Muscle layer of duodenum (tissue), 2 donors: ENCODE data around the gene AHDC1.
"Not testable (repeated sequence)": the region's sequence is repeated elsewhere in the genome, so short reads cannot be mapped to it uniquely, and the experiment has no call there.

Source experiments
- H3K27ac ChIP-seq: one replicate; pipeline ENCODE4 v1.7.0; 2013; ENCODE audit warnings: mild to moderate bottlenecking, low read length
- H3K27me3 ChIP-seq: one replicate; pipeline ENCODE4 v1.7.0; 2013; ENCODE audit warnings: low read depth, mild to moderate bottlenecking, control low read depth, low read length
- H3K36me3 ChIP-seq, 2 donors: one replicate each; pipeline ENCODE4 v1.7.0; 2013; ENCODE audit warnings: low read length in 2 of 2, control low read depth in 1 of 2, mild to moderate bottlenecking in 1 of 2; ENCODE audit not compliant: insufficient read depth in 2 of 2, control insufficient read depth in 1 of 2
- H3K4me1 ChIP-seq, 2 donors: one replicate each; pipeline ENCODE4 v1.7.0; 2013; ENCODE audit warnings: low read length in 2 of 2, mild to moderate bottlenecking in 2 of 2, control low read depth in 1 of 2, moderate library complexity in 1 of 2; ENCODE audit not compliant: insufficient read depth in 2 of 2, control insufficient read depth in 1 of 2
- H3K4me3 ChIP-seq, 2 donors: one replicate each; pipeline ENCODE4 v1.7.0; 2013; ENCODE audit warnings: low read length in 2 of 2, low read depth in 1 of 2, mild to moderate bottlenecking in 1 of 2
- H3K9me3 ChIP-seq, 2 donors: one replicate each; pipeline ENCODE4 v1.7.0; 2013; ENCODE audit warnings: low read length in 2 of 2, control low read depth in 1 of 2, mild to moderate bottlenecking in 1 of 2; ENCODE audit not compliant: control insufficient read depth in 1 of 2
- donor health status: healthy.

AHDC1 gene

DNA sequence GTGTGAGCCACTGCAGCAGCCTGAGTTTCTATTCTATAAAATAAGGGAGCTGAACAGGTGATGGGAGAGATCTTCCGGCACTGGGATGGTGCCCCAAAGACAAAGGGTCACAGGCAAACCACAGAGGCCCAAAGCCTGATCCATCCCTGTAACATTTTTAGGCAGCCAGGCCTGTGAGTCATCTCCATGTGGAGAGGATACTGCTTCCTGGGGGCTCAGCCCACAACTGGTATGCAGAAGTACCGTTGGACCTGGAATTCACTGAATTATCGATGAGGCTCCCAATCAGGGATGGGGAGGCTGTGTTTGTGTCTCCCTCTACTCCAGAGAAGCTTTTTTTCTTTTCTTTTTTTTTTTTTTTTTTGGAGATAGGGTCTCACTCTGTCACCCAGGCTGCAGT, 65.2 kb downstream of the AHDC1 start:
- Histone ChIP-seq H3K27ac (peak overlapping the region; percentile 39), H3K4me3 (no peak overlapping the region), H3K9me3 (no peaks in the 10 kb centered on the region), H3K36me3 (peaks cover 3 to 8% of the 10 kb centered on the region in 2 donors), H3K4me1 (peaks cover 21 to 67% of the 10 kb centered on the region in 2 donors), H3K27me3 (no peaks in the 10 kb centered on the region)

DNA sequence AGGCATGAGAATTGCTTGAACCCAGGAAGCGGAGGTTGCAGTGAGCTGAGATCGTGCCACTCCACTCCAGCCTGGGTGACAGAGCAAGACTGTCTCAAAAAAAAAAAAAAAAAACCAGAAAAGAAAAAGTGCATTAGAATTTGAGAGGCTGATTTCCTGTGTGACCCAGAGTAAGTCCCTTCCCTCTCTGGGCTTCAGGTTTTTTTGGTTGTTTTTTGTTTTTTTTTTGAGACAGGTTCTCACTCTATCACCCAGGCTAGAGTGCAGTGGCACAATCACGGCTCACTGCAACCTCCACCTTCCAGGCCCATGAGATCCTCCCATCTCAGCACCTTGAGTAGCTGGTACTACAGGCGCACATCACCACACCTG, 65.7 kb downstream of the AHDC1 start:
- Histone ChIP-seq H3K36me3 (peaks cover 3 to 12% of the 10 kb centered on the region in 2 donors), H3K4me1 (peaks cover 21 to 63% of the 10 kb centered on the region in 2 donors), H3K27ac (peak overlapping the region; percentile 39)
- H3K9me3 ChIP-seq, H3K4me3 ChIP-seq, H3K27me3 ChIP-seq: not testable (repeated sequence)

DNA sequence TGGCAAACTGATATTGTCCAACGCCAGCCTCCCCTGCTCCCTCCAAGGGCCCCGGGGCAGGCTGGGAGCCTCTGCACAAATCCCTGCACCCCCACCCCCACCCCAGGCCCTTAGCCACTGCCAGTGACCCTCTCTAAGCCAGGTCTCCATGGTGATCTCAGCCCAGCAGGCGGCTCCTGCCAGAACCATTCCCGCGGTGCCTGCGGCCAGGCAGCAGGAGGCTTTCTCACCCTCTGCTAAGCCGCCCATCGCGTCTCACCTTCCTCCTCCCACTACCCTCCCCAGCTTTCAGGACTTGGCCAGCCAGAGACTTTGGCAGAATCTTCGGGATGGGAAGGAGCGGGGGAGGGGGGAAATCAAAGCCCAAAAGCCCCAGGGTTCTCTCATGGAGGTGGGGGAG, 67.2 kb downstream of the AHDC1 start:
- Histone ChIP-seq H3K4me3 (no peak overlapping the region), H3K27me3 (no peaks in the 10 kb centered on the region), H3K27ac (peak overlapping the region; percentile 52), H3K4me1 (peaks cover 16 to 49% of the 10 kb centered on the region in 2 donors), H3K36me3 (peaks cover 0 to 10% of the 10 kb centered on the region in 2 donors), H3K9me3 (no peaks in the 10 kb centered on the region)

DNA sequence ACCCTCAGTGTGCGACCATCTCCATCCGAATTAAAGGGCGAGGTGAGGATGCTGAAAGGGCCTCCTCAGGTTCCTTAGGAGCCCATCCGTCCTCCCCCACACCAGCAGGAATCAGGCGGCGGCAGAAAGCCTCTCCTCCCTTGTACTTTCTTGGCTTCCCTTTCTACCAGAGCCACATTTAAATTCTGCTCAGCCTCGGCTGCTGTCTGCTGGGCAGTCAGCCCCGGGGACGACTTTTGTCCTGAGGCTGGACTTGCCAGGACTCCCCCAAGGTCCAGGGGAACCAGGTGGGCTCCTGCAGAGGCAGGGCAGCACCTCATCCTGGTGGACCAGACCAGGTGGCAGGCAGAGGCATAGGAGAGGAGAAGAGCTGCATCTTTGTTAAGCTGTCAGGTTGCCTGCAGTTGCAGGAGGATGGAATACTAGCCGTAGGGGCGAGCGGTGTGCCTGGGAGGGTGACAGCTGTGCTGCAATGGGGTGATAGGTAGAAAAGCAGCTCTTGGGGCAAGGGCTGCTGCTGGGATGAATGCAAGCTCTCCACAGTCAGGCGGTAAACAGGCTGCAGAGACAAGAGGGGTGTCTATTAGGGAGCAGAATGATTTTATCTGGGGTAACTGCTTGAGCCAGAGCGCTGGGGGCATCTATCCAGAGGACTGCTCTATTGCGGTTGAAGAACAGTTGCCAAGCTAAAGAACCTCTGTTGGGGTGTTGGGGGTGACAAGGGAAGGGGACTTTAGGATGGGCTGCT, 67.8 kb downstream of the AHDC1 start:
- Histone ChIP-seq H3K9me3 (no peaks in the 10 kb centered on the region), H3K4me3 (no peak overlapping the region), H3K27ac (no peak overlapping the region), H3K36me3 (peaks cover 0 to 10% of the 10 kb centered on the region in 2 donors), H3K4me1 (peaks cover 16 to 48% of the 10 kb centered on the region in 2 donors), H3K27me3 (no peaks in the 10 kb centered on the region)

DNA sequence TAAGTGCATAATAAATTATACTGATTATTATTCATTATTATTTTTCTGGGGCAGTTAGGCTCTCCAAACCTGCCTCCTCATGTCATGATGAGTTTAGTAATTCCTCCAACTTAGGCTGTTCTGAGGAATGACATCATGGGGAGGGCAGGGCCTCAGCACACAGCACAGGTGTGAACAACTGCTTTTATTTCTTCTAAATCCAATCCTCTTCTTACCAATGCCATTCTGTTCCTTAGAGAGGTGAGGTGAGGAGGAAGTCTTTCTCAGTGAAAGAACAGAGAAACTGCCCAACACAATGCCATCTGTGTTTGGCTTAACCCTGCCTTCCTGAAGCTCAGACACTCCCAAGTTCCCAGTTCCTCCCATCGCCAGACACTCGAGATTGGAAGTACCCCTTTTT, 68.6 kb downstream of the AHDC1 start:
- Histone ChIP-seq H3K27ac (no peak overlapping the region), H3K9me3 (no peaks in the 10 kb centered on the region), H3K4me3 (no peak overlapping the region), H3K36me3 (peaks cover 0 to 10% of the 10 kb centered on the region in 2 donors), H3K27me3 (no peaks in the 10 kb centered on the region), H3K4me1 (peaks cover 16 to 43% of the 10 kb centered on the region in 2 donors)

DNA sequence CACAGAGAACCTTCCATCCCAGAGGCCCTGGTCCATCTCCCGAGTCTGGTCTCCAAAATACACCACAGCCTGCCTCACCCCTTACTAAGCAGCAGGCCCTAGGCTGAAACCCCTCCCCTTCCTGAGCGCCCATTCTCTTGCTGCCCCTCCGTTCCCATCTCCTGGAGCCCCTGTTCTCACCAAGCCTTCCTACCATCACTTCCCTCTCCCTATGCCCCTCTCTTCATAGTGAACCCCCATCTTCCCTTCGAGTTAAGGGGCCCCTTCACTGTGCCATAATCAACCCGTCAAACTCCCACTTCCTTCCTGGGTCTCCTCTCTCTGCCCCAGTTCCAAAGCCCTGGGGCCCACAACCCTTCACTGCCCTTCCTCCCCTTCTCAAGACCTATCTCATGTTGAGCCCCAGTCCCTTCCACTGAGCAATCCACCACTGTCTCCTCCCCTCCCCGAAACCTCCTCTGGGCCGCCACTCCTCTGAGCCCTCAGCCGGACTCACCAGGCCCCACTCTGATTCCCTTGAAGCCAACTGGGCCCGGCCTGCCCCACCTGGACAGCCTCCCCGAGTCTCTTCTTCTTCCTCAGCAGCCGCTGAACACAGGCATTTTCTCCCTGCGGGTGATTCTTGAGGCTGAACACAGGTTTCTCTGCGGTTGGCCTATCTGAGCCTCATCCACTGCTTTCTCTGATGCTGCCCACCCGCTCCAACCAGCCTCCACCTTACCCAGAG, 71.8 kb downstream of the AHDC1 start:
- Histone ChIP-seq H3K27ac (no peak overlapping the region), H3K4me3 (no peak overlapping the region), H3K27me3 (no peaks in the 10 kb centered on the region), H3K9me3 (no peaks in the 10 kb centered on the region), H3K4me1 (peaks cover 34 to 46% of the 10 kb centered on the region in 2 donors), H3K36me3 (peaks cover 0 to 10% of the 10 kb centered on the region in 2 donors)

DNA sequence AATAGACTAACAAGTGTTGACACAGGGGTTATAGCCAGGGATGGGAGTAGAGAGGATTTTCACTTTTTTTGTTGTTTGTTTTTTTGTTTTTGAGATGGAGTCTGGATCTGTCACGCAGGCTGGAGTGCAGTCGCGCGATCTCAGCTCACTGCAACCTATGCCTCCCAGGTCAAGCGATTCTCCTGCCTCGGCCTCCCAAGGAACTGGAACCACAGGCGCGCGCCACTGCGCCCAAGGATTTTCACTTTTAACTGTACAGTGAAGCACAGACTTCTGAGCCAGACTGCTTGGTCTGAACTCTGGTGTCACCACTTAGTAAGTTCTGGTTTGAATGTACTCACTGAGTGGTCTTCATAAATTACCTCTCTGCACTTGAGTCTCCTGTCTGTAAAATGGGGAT, 73.8 kb downstream of the AHDC1 start:
- no peaks in the 10 kb centered on the region for H3K27me3 ChIP-seq
- no peaks in the 10 kb centered on the region for H3K9me3 ChIP-seq
- H3K27ac ChIP-seq, result no peak overlapping the region
- no peak overlapping the region for H3K4me3 ChIP-seq
- H3K4me1 ChIP-seq, result peaks cover 30 to 46% of the 10 kb centered on the region in 2 donors
- peaks cover 0 to 10% of the 10 kb centered on the region in 2 donors for H3K36me3 ChIP-seq

DNA sequence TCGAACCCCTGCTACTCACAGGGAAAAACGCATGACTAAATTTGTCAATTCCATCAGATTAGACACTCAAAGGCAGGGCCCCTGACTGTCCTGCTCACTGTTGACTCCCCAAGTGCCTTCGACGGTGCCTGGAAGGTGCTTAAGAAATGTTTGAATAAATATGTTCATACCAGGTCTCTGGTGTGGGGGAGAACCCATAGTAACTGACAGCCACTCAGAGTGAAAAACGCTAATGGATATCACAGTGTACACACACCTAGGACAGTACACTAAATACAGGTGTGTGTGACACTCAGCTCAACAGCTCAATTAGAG, 74.3 kb downstream of the AHDC1 start:
- Histone ChIP-seq H3K9me3 (no peaks in the 10 kb centered on the region), H3K27ac (peak overlapping the region; percentile 75), H3K27me3 (no peaks in the 10 kb centered on the region), H3K4me3 (no peak overlapping the region), H3K4me1 (peaks cover 33 to 52% of the 10 kb centered on the region in 2 donors), H3K36me3 (peaks cover 0 to 10% of the 10 kb centered on the region in 2 donors)

DNA sequence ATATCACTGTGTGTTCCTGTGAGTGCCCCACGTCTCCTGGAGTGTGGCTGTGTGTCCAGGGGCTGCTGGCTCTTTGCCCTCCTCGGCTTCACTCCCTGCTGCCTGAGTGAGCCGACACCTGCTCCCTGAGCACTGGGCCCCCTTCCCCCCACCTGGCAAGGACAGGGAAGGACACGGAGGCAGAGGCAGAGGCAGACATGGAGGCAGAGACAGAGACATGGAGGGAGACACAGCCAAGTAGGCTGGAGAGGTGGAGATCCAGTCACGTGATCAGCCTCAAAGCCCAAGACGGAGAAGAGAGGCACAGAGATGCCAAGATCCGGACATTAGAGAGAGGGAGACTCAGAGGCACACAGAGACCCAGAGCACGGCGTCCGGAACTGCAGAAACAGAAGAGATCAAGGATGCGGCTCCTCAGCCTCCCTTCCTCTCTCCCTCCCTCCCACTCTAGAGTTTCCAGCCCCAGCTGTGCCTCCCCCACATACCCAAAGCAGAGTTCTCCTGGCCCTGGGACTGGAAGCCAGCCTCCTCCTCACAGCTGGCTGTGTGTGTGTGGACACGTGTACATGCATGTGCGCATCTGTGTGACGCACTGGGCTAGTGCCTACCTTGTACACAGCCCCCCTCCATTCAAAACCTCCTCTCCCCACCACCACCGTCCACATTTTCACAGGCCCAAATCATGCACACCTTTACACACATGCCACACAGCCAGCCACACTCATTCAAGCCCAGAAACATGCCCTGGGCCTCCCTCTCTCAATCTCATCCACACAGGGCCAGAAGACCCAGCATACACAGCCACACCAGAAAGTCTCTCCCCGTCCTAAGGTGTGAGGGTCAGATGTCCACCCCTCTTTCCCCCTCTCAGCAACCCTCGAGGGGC, 74.9 kb downstream of the AHDC1 start:
- Histone ChIP-seq H3K4me1 (peaks cover 34 to 58% of the 10 kb centered on the region in 2 donors), H3K27ac (peak overlapping the region; percentile 75), H3K9me3 (no peaks in the 10 kb centered on the region), H3K36me3 (peaks cover 0 to 10% of the 10 kb centered on the region in 2 donors), H3K27me3 (no peaks in the 10 kb centered on the region), H3K4me3 (peak overlapping the region; percentile 67 to 75)

DNA sequence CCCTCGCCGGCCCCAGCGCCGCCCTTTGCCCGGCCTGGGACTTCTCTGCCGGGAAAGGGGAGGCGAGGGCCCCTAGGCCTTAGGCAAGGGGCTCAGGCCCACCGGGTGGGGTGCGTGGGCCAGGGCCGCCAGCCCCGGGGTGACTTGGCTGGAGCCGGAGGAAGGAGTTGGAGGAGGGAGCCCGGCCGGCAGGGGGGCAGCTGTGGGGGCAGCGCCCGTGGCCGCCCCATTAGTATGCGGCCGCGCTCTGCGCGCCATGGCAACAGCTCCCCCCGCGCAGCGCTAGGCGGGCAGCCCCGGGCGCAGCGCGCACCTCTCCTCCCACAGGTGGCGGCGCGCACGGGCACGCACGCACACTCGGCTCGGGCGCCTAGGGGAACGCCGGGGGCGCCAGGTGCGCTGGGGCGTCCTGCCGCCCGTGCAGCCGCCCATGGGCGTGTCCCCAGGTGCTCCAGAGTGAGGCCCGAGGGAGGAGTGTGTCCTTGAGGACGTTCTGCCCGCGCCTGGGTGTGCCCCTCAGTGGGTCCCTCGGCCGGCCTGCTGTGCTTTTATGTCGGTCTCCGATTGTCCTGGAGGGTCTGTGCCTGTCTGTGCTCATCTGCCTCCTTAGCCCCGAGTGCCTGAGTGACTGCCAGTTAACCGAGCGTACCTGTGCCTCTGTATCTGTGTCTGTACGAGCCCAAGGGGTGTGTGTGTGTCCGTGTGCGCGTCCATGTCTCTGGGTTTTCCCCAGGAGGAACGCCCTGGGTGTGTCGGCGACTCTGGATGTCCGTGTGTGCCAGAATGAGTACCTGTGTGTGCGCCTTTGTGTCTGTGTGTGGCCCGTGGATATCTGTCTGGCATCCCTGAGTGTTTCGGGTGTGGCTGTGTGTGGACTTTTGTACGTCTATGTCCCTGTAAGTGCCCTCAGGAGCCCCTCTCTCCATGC, 75.8 kb downstream of the AHDC1 start:
- H3K36me3 ChIP-seq, result peaks cover 0 to 1% of the 10 kb centered on the region in 2 donors
- H3K4me1 ChIP-seq, result peaks cover 43 to 67% of the 10 kb centered on the region in 2 donors
- H3K27ac ChIP-seq, result peak overlapping the region; percentile 75
- no peaks in the 10 kb centered on the region for H3K27me3 ChIP-seq
- peak overlapping the region; percentile 67 to 75 for H3K4me3 ChIP-seq
- no peaks in the 10 kb centered on the region for H3K9me3 ChIP-seq
